Measurements from ENCODE around the gene NCDN. TPM values are rescaled to one million over a fixed set of nuclear protein-coding genes. Genes with fewer than 3 reads are reported as not detected.

The NCDN gene
- total and polyA plus RNA-seq, 5 experiments from 2014 or later, result 11.7 to 25.6 (median 18.1) TPM

GRCh38 chr1:35535243-35535642 is 22.4 kb upstream of the NCDN start:
- Mint-ChIP-seq H3K4me1 (peaks cover 43 to 70% (median 63%) of the 10 kb centered on the region in 4 donors), H3K36me3 (peaks cover 5 to 27% (median 10%) of the 10 kb centered on the region in 3 donors), H3K27me3 (no peaks in the 10 kb centered on the region), H3K4me3 (no peak overlapping the region), H3K27ac (peak overlapping the region in 5 of 10 donors; percentile 36 to 97 (median 95)), H3K9me3 (peaks cover 0 to 5% (median under 1%) of the 10 kb centered on the region in 9 donors)
- no peak for ATAC-seq
- POLR2A ChIA-PET, result interaction anchor here (0.6 to 0.7 kb wide), 2 partner anchors 8 to 34 kb away, joined by 4 read pairs; no protein-coding TSS in a partner anchor
- DNase-seq, result no peak

GRCh38 chr1:35536556-35537162 is 20.9 kb upstream of the NCDN start:
- H3K27ac Mint-ChIP-seq, result peak overlapping the region; percentile 45 to 97 (median 88)
- POLR2A ChIA-PET, result interaction anchor here (0.7 to 4.3 kb wide), 3 partner anchors 20 to 218 kb away, joined by 3 to 22 read pairs (median 4); partner anchors contain the start of genes KIAA0319L and NCDN
- H3K36me3 Mint-ChIP-seq, result peaks cover 0 to 20% (median 3%) of the 10 kb centered on the region in 3 donors
- ATAC-seq (peak in 1 of 2 donors; percentile 28), DNase-seq (peak in 2 of 10 donors; percentile 31 to 36)
- peaks cover 43 to 81% (median 75%) of the 10 kb centered on the region in 4 donors for H3K4me1 Mint-ChIP-seq
- H3K27me3 Mint-ChIP-seq, result no peaks in the 10 kb centered on the region
- H3K9me3 Mint-ChIP-seq, result no peaks in the 10 kb centered on the region
- peak overlapping the region in 9 of 10 donors; percentile 9 to 82 (median 49) for H3K4me3 Mint-ChIP-seq

- Mint-ChIP-seq H3K9me3 (no peaks in the 10 kb centered on the region), H3K36me3 (peaks cover 0 to 11% (median 3%) of the 10 kb centered on the region in 3 donors), H3K4me1 (peaks cover 45 to 87% (median 86%) of the 10 kb centered on the region in 4 donors), H3K4me3 (peak overlapping the region in 8 of 10 donors; percentile 25 to 82 (median 64)), H3K27me3 (no peaks in the 10 kb centered on the region), H3K27ac (peak overlapping the region; percentile 84 to 97 (median 93))
- POLR2A ChIA-PET, result interaction anchor here (0.6 to 4.3 kb wide), 7 partner anchors 19 to 232 kb away, joined by 3 to 22 read pairs (median 4); partner anchors contain the start of genes CLSPN, KIAA0319L and NCDN
- ATAC-seq, result no peak
- no peak for DNase-seq
Observed at GRCh38 chr1:35537806-35538205, 19.8 kb upstream of the NCDN start.

GRCh38 chr1:35539073-35539823 is 18.4 kb upstream of the NCDN start:
- Mint-ChIP-seq H3K4me3 (peak overlapping the region; percentile 54 to 85 (median 79)), H3K36me3 (peaks cover 0 to 10% (median 2%) of the 10 kb centered on the region in 3 donors), H3K4me1 (peaks cover 48 to 89% (median 87%) of the 10 kb centered on the region in 4 donors), H3K27ac (peak overlapping the region; percentile 84 to 98 (median 96)), H3K27me3 (no peaks in the 10 kb centered on the region), H3K9me3 (no peaks in the 10 kb centered on the region)
- POLR2A ChIA-PET, result interaction anchor here (1.3 to 4.3 kb wide), 3 partner anchors 18 to 33 kb away, joined by 3 to 22 read pairs (median 11); partner anchors contain the start of genes KIAA0319L and NCDN
- DNase-seq (peak in 8 of 10 donors; percentile 22 to 88 (median 70)), ATAC-seq (peak; percentile 97 to 98)

GRCh38 chr1:35539824-35540261 is 17.8 kb upstream of the NCDN start:
- H3K4me1 Mint-ChIP-seq, result peaks cover 50 to 93% (median 91%) of the 10 kb centered on the region in 4 donors
- H3K9me3 Mint-ChIP-seq, result no peaks in the 10 kb centered on the region
- no peaks in the 10 kb centered on the region for H3K27me3 Mint-ChIP-seq
- DNase-seq (no peak), ATAC-seq (no peak)
- H3K27ac Mint-ChIP-seq, result peak overlapping the region; percentile 84 to 98 (median 96)
- peaks cover 0 to 11% (median 2%) of the 10 kb centered on the region in 3 donors for H3K36me3 Mint-ChIP-seq
- H3K4me3 Mint-ChIP-seq, result peak overlapping the region in 9 of 10 donors; percentile 59 to 85 (median 79)
- POLR2A ChIA-PET, result interaction anchor here (0.5 to 4.3 kb wide), 4 partner anchors 17 to 88 kb away, joined by 3 to 22 read pairs (median 7); partner anchors contain the start of genes KIAA0319L and NCDN

GRCh38 chr1:35544976-35545375 is 12.6 kb upstream of the NCDN start:
- H3K9me3 Mint-ChIP-seq, result no peaks in the 10 kb centered on the region
- peaks cover 0 to 50% (median 6%) of the 10 kb centered on the region in 3 donors for H3K36me3 Mint-ChIP-seq
- DNase-seq (peak in 9 of 10 donors; percentile 40 to 77 (median 54)), ATAC-seq (peak; percentile 81 to 86)
- peak overlapping the region; percentile 22 to 90 (median 47) for H3K27ac Mint-ChIP-seq
- H3K4me3 Mint-ChIP-seq, result peak overlapping the region in 6 of 10 donors; percentile 21 to 63 (median 37)
- H3K27me3 Mint-ChIP-seq, result no peaks in the 10 kb centered on the region
- POLR2A ChIA-PET, result no interaction called here
- H3K4me1 Mint-ChIP-seq, result peaks cover 36 to 74% (median 67%) of the 10 kb centered on the region in 4 donors

DNA sequence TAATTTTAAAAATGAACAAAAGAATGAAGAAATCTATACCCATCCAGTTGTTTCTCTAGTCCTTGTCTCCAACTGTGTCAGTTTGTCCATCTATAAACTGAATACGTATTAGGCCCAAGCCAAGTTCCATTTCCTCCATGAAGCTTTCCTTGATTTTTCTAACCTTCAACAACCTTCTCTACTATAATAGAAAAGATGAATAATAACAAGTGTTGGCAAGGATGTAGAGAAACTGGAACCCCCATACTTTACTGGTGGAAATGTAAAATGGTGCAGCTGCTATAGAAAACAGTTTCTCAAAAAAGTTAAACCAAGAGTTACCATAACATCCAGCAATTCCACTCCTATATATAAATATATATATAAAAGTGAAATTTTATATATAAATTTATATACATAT is 11.0 kb upstream of the NCDN start:
- H3K4me3 Mint-ChIP-seq, result no peak overlapping the region
- POLR2A ChIA-PET, result no interaction called here
- H3K4me1 Mint-ChIP-seq, result peaks cover 29 to 63% (median 55%) of the 10 kb centered on the region in 4 donors
- H3K36me3 Mint-ChIP-seq, result peaks cover 0 to 62% (median 4%) of the 10 kb centered on the region in 3 donors
- no peaks in the 10 kb centered on the region for H3K9me3 Mint-ChIP-seq
- ATAC-seq, result no peak
- H3K27me3 Mint-ChIP-seq, result no peaks in the 10 kb centered on the region
- H3K27ac Mint-ChIP-seq, result peak overlapping the region in 1 of 10 donors; percentile 25
- DNase-seq, result no peak

DNA sequence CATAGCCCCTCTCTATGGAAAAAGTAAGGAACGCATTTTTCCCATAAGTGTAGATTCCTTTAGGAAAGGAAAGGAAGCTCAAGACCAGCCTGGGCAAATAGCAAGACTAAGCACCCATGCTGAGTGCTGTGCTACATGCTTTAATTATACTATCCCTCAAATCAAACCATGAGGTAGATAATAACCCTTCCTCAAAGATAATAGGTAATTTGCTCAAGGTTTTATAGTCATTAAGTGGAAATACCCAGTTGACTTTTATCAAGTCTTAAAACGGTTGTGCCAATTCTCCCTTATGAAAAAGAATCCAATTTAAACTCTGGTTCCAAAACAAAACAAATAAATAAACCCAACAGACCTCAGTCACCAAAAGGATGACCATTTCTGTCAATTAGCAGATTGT is 3.7 kb upstream of the NCDN start:
- DNase-seq (no peak), ATAC-seq (no peak)
- Mint-ChIP-seq H3K9me3 (no peaks in the 10 kb centered on the region), H3K4me1 (peaks cover 25 to 58% (median 51%) of the 10 kb centered on the region in 4 donors), H3K36me3 (peaks cover 0 to 50% (median 12%) of the 10 kb centered on the region in 3 donors), H3K27ac (peak overlapping the region in 2 of 10 donors; percentile 39 to 53), H3K27me3 (no peaks in the 10 kb centered on the region), H3K4me3 (no peak overlapping the region)
- POLR2A ChIA-PET, result no interaction called here

DNA sequence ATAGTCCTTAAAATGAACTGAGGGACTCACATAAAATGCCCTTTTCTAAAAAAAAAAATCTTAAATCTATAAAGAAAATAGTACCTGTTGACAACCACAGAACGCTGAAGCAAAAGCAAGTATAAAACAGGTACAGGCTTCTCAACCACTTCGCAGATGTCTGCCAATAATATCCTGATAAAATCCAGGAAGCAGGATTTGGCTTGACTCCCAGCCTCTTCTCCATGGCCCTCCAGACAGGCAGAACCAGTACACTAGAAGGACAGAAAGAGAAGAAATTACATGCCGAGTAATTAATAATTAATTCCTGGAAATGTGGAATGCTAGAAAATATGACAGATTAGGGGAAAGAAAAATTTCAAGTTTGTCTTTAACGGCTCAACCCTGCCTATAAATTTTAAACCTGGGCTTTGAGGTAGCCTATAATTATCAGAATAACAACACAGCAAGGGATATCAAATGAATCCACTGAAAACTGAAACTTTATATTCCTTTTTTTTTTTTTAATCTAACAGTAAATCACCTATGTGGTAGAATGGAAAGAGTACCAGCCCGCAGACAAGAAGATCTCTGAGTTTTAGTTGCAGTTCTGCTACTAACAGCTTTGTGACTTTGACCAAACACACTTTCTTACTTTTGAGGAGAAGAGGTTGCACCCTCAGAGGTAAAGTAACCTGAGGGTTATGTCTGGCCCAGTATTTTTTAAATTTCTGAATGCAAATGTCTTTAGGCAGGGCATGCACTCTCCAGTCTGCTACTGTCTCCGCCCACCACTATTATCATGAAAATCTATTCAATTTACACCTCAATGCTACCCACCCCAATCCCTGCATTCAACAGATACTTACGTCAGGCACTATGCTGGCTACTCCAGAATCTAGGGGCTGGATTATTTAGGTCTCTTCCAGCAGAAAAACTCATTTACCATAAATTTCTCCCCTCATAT is 3.1 kb upstream of the NCDN start:
- DNase-seq (no peak), ATAC-seq (no peak)
- peaks cover 27 to 63% (median 54%) of the 10 kb centered on the region in 4 donors for H3K4me1 Mint-ChIP-seq
- H3K4me3 Mint-ChIP-seq, result peak overlapping the region in 5 of 10 donors; percentile 8 to 99 (median 96)
- POLR2A ChIA-PET, result no interaction called here
- H3K27me3 Mint-ChIP-seq, result no peaks in the 10 kb centered on the region
- peaks cover 0 to 44% (median 12%) of the 10 kb centered on the region in 3 donors for H3K36me3 Mint-ChIP-seq
- peak overlapping the region in 3 of 10 donors; percentile 44 to 55 (median 53) for H3K27ac Mint-ChIP-seq
- H3K9me3 Mint-ChIP-seq, result no peaks in the 10 kb centered on the region

- peak overlapping the region; percentile 16 to 99 (median 95) for H3K4me3 Mint-ChIP-seq
- DNase-seq (no peak), ATAC-seq (no peak)
- POLR2A ChIA-PET, result no interaction called here
- H3K36me3 Mint-ChIP-seq, result peaks cover 0 to 37% (median 12%) of the 10 kb centered on the region in 3 donors
- H3K27ac Mint-ChIP-seq, result peak overlapping the region in 6 of 10 donors; percentile 13 to 89 (median 34)
- peaks cover 30 to 64% (median 56%) of the 10 kb centered on the region in 4 donors for H3K4me1 Mint-ChIP-seq
- no peaks in the 10 kb centered on the region for H3K9me3 Mint-ChIP-seq
- no peaks in the 10 kb centered on the region for H3K27me3 Mint-ChIP-seq
Observed at GRCh38 chr1:35555212-35555584, 2.4 kb upstream of the NCDN start.
